GM21576 (cell line): ENCODE data around the gene PACRG.
A peak's percentile ranks its signal among the peaks of the same experiment; 100 is the strongest.

Experiments used
- ATAC-seq: cut with Tn5 transposase; IDR thresholded peaks from one replicate; pipeline ENCODE4 v1.9.1; 2021; ENCODE audit warnings: mild to moderate bottlenecking, moderate library complexity; ENCODE audit not compliant: unreplicated experiment

PACRG gene

DNA sequence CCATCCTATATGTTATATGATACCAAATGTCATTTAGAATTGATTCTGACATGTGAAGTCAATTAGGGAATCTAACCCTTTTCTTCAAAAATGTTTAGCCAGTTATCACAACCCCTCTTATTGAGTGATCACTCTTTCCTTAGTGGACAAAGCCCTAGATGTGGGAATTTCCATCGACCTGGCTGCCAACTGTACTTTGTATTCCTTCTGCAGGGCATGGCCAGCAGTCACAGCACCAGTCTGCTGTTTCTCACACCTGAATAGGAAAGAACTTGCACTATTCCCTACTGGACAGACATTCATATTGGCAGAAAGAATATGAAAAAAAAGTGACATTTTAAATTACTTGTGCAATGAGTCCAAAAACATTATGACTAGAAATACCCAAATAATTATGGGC is 271.0 kb downstream of the PACRG start:
- ATAC-seq: no peak

- no peak for ATAC-seq
These were observed 272.0 kb downstream of the PACRG start for GRCh38 chr6:162999575-163000285.

- ATAC-seq: peak; percentile 99
These were observed 273.6 kb downstream of the PACRG start for GRCh38 chr6:163001330-163001729.

DNA sequence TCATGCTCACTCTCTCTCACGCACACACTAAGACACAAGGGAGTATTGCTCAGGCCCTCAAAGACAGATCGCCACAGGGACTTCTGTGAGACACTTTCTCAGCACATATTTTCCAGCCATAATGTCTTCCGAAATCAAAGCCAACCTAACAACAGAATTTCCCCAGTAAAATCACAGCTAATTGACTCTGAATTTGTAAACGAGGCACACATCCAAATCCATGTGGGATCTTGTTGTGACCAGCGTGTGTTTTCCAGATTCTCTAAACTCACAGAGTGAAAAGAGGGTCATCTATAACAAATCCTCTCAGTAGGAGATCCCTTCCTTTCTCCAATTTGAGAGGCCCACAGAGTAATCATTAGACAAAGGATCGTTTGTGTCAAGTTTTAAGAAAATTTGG is 280.4 kb downstream of the PACRG start:
- ATAC-seq: no peak

DNA sequence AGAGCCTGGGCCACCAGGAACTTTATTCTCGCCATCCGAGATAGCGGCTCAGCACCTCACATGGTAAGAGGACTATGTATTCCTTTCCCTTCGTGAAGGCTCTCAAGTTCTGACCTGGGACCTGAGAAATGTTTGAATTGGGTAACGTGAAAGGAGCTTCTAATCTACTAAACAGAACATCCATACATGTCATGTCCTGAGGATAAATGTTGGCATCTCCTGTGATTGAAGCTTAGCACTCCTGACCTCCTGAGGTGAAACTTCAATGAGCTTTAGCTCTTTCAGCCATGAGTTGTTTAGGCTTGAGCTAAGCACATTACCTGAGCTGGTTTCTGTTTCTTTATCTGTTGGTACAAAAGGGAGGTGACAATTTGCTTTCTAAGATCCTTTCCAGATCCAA is 280.9 kb downstream of the PACRG start:
- no peak for ATAC-seq

DNA sequence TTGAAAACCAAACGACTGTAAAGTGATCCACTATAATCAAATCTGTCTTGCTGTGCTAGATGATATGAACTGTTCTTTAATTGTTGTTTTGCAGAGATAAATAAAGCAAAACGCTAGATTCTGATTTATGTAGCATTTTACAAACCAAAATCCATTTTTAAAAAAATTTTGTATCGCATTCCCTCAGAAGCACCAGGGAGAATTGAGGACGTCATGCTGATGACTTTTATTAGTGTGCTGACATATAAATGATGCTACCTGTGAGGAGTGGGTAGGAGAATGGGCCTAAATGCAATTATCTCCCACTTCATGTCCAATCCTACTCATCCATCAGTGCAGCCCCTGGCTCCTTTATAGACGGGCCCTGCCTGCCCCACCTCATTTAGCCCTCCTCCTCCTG is 282.4 kb downstream of the PACRG start:
- ATAC-seq: no peak

DNA sequence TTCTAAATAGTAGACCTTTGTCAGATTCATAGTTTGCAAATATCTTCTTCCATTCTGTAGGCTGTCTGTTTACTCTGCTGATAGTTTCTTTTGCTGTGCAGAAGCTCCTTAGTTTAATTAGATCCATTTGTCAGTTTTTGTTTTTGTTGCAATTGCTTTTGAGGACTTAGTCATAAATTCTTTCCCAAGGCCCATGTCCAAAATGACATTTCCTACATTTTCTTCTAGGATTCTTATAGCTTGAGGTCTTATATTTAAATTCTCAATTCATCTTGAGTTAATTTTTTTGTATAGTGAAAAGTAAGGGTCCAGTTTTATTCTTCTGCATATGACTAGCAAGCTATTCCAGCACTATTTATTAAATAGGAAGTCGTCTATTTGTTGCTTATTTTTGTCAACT is 287.0 kb downstream of the PACRG start:
- no peak for ATAC-seq

GRCh38 chr6:163017801-163018200 is 290.0 kb downstream of the PACRG start:
- no peak for ATAC-seq

DNA sequence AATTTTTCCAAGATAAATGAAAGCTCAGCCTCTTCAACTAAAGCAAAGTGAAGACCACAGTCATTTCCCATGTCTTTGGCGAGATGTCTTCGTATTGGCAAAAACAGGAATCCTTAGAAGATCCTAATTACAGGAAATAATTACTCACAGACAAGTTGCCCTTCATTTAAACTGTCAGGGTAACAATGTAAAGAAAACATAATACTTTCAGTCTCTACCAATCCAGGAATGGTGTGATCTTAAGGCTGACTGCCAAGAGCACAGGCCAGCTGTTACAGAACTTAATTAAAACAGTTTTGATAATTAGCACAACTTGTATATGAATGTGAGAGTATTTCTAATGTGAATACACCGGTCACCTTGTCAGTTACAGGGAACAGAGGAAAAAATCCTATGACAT is 292.2 kb downstream of the PACRG start:
- ATAC-seq: no peak

DNA sequence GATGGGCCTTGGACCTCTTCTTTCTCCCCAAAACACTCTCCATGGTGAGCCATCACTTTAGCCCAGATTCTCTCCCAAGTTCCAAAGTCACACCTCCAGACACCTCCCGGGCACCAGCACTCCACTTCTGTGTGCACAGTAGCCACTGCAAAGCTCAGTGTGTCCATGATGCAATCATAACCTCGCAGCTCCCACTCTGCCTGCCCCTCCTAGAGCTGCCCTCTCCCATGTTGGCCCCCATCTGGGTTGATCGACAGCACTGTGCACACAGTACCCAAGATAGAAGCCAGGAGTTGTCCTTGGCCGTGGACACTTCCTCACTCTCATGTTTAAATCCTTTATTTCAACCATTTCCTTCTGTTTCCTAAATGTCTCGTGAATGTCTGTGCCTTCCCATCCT is 293.3 kb downstream of the PACRG start:
- no peak for ATAC-seq

GRCh38 chr6:163023700-163024099 is 295.9 kb downstream of the PACRG start:
- ATAC-seq: no peak

GRCh38 chr6:163026893-163027292 is 299.1 kb downstream of the PACRG start:
- no peak for ATAC-seq

- ATAC-seq: no peak
These were observed 303.2 kb downstream of the PACRG start for GRCh38 chr6:163030980-163031379.

- no peak for ATAC-seq
These were observed 304.2 kb downstream of the PACRG start for GRCh38 chr6:163031931-163032330.

GRCh38 chr6:163036160-163036645 is 308.4 kb downstream of the PACRG start:
- no peak for ATAC-seq

DNA sequence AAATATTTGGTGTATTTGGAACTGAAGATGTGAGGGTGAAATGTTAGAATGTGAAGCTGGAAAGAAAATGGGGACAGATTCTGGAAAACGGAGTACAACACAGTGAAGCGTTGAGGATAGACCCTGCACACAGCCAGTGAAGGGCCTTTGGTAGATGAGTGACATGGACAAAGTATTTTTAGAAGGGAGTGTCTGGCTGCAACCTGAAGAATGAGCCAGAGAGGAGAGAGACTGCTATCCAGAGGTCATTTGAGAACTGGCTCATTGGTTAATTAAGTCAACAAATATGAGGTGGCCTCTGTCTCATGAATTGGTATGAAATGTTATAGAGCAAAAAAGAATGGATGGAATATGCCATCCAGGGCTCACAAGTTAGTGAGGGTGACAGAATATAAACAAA is 310.5 kb downstream of the PACRG start:
- ATAC-seq: no peak

- ATAC-seq: no peak
These were observed 320.6 kb downstream of the PACRG start for GRCh38 chr6:163048345-163048744.

GRCh38 chr6:163053667-163054344 is 326.0 kb downstream of the PACRG start:
- no peak for ATAC-seq

GRCh38 chr6:163054641-163055040 is 326.9 kb downstream of the PACRG start:
- no peak for ATAC-seq

- ATAC-seq: no peak
These were observed 329.5 kb downstream of the PACRG start for GRCh38 chr6:163057260-163057659.

- no peak for ATAC-seq
These were observed 335.0 kb downstream of the PACRG start for GRCh38 chr6:163062790-163063189.

- ATAC-seq: no peak
These were observed 335.8 kb downstream of the PACRG start for GRCh38 chr6:163063561-163063960.

- ATAC-seq: no peak
These were observed 336.6 kb downstream of the PACRG start for GRCh38 chr6:163064397-163064796.
